Measurements from ENCODE around the gene NAB1. TPM values are rescaled to one million over a fixed set of nuclear protein-coding genes. Genes with fewer than 3 reads are reported as not detected.

Gene NAB1
- total RNA-seq, 1 experiment from 2014 or later = 17.0 TPM

GRCh38 chr2:190637281-190637734 lies 11.6 kb upstream of the NAB1 start:
- H2AFZ ChIP-seq = no peak overlapping the region
- H3K9me3 ChIP-seq (ENCODE audit: insufficient read depth, low read depth) = no peaks in the 10 kb centered on the region
- H3K79me2 ChIP-seq (ENCODE audit: low read depth) = no peaks in the 10 kb centered on the region
- ChIA-PET CTCF (no interaction called here), POLR2A (ENCODE audit: unreplicated experiment) (no interaction called here)
- no peaks in the 10 kb centered on the region for H3K27me3 ChIP-seq (ENCODE audit: insufficient read depth, low read depth)
- peak overlapping the region; percentile 46 for H3K27ac ChIP-seq
- H3K4me2 ChIP-seq = peak overlapping the region; percentile 40
- H3K9me2 ChIP-seq (ENCODE audit: insufficient read depth) = no peaks in the 10 kb centered on the region
- H4K20me1 ChIP-seq (ENCODE audit: insufficient read depth) = no peaks in the 10 kb centered on the region
- peaks cover 19% of the 10 kb centered on the region for H3F3A ChIP-seq (ENCODE audit: insufficient read depth, low read depth)
- DNase-seq = no peak
- intact Hi-C loops (cut with micrococcal nuclease; ENCODE audit: unreplicated experiment) = no loop called here
- no peak overlapping the region for H3K4me3 ChIP-seq
- H3K36me3 ChIP-seq (ENCODE audit: low read depth) = no peaks in the 10 kb centered on the region
- H3K4me1 ChIP-seq (replicated peaks; ENCODE audit: insufficient read depth) = peaks cover 25% of the 10 kb centered on the region
- no TSS peak for BruUV-seq (replicated peaks)
- TF ChIP-seq EZH2 (IDR thresholded peaks at IDR 0.05; ENCODE audit: low read depth) (no peak), CTCF (conservative IDR thresholded peaks at IDR 0.05) (no peak)

DNA sequence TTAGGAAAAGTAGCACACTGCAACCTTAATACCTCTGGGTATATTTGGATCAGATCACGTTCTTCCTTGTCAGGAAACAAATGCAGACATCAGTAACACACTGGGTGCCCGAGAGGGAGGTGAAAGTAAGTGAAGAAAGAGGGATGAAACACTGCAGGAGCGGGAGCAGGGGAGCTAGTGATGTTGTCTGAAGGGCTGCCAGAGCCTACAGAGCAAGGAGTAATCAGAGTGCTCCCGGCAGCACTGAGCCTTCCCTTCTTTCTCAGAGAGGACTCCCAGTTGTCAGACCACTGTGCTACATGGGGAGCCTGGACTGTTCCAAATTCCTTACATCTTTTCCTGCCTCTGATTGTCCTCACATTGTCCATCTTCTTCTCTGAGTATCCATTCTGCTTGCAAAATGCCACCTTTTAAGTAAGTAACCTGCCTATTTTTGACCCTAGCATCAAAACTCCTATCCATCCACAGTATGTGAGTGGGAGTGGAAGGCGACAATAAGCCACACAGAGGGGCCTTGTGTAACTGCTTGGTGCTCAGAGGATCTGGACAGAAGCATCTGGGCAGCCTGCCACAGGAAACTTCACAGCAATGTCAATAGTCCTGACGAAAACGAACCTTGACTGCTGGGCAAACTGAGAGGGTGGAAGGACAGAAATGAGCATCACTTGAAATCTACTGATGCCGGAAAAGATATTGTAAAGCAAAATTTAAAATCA lies 10.8 kb upstream of the NAB1 start:
- ChIA-PET CTCF (no interaction called here), POLR2A (ENCODE audit: unreplicated experiment) (no interaction called here)
- intact Hi-C loops (cut with micrococcal nuclease; ENCODE audit: unreplicated experiment) = no loop called here
- Histone ChIP-seq H3K4me3 (no peak overlapping the region), H3K4me1 (replicated peaks; ENCODE audit: insufficient read depth) (peaks cover 25% of the 10 kb centered on the region), H3K4me2 (peak overlapping the region; percentile 40), H3K27ac (peak overlapping the region; percentile 46), H3K9me2 (ENCODE audit: insufficient read depth) (no peaks in the 10 kb centered on the region), H2AFZ (no peak overlapping the region), H3K36me3 (ENCODE audit: low read depth) (no peaks in the 10 kb centered on the region), H3K79me2 (ENCODE audit: low read depth) (no peaks in the 10 kb centered on the region), H3F3A (ENCODE audit: insufficient read depth, low read depth) (peaks cover 19% of the 10 kb centered on the region), H3K27me3 (ENCODE audit: insufficient read depth, low read depth) (no peaks in the 10 kb centered on the region), H3K9me3 (ENCODE audit: insufficient read depth, low read depth) (no peaks in the 10 kb centered on the region), H4K20me1 (ENCODE audit: insufficient read depth) (no peaks in the 10 kb centered on the region)
- TF ChIP-seq EZH2 (IDR thresholded peaks at IDR 0.05; ENCODE audit: low read depth) (no peak), CTCF (conservative IDR thresholded peaks at IDR 0.05) (no peak)
- BruUV-seq (replicated peaks) = no TSS peak
- DNase-seq = no peak

GRCh38 chr2:190640117-190640516 lies 8.8 kb upstream of the NAB1 start:
- no TSS peak for BruUV-seq (replicated peaks)
- H3K36me3 ChIP-seq (ENCODE audit: low read depth) = no peaks in the 10 kb centered on the region
- H3K4me3 ChIP-seq = no peak overlapping the region
- no peak overlapping the region for H3K27ac ChIP-seq
- no peak for DNase-seq
- H3K4me1 ChIP-seq (replicated peaks; ENCODE audit: insufficient read depth) = peaks cover 25% of the 10 kb centered on the region
- no peaks in the 10 kb centered on the region for H3K79me2 ChIP-seq (ENCODE audit: low read depth)
- POLR2A ChIA-PET (ENCODE audit: unreplicated experiment) = no interaction called here
- H3K27me3 ChIP-seq (ENCODE audit: insufficient read depth, low read depth) = no peaks in the 10 kb centered on the region
- no peaks in the 10 kb centered on the region for H3K9me3 ChIP-seq (ENCODE audit: insufficient read depth, low read depth)
- CTCF ChIA-PET = no interaction called here
- peaks cover 19% of the 10 kb centered on the region for H3F3A ChIP-seq (ENCODE audit: insufficient read depth, low read depth)
- H4K20me1 ChIP-seq (ENCODE audit: insufficient read depth) = no peaks in the 10 kb centered on the region
- H3K4me2 ChIP-seq = no peak overlapping the region
- no peaks in the 10 kb centered on the region for H3K9me2 ChIP-seq (ENCODE audit: insufficient read depth)
- intact Hi-C loops (cut with micrococcal nuclease; ENCODE audit: unreplicated experiment) = loop anchor here (10.0 kb wide), 1 partner anchor 105 kb away; the partner anchor contains the start of gene NEMP2
- no peak for TF ChIP-seq CTCF (conservative IDR thresholded peaks at IDR 0.05)
- TF ChIP-seq EZH2 (IDR thresholded peaks at IDR 0.05; ENCODE audit: low read depth) = no peak
- H2AFZ ChIP-seq = no peak overlapping the region

All from PC-9 (cell line).